HepG2 (cell line): ENCODE measurements around the gene TAF5. TPM values are rescaled to one million over a fixed set of nuclear protein-coding genes. Genes with fewer than 3 reads are reported as not detected.

ENCODE experiments used
- ETV6 ChIP-seq: sonication (generic); formaldehyde crosslinking; conservative IDR thresholded peaks from 2 replicates; pipeline ENCODE4 v1.4.0; 2020; ENCODE audit warnings: missing genetic modification reagents
- HES4 ChIP-seq: sonication (generic); formaldehyde crosslinking; IDR thresholded peaks from 2 replicates; pipeline ENCODE4 v1.9.0; 2021; ENCODE audit warnings: mild to moderate bottlenecking, missing genetic modification reagents, borderline replicate concordance
- KDM5B ChIP-seq: sonication (generic); formaldehyde crosslinking; IDR thresholded peaks from 2 replicates; pipeline ENCODE4 v1.4.0; 2020; ENCODE audit warnings: missing genetic modification reagents, mild to moderate bottlenecking, borderline replicate concordance
- MED8 ChIP-seq: sonication (generic); formaldehyde crosslinking; IDR thresholded peaks from 2 replicates; pipeline ENCODE4 v1.8.1; 2023; ENCODE audit warnings: mild to moderate bottlenecking, missing genetic modification reagents; ENCODE audit not compliant: insufficient replicate concordance
- NFKB2 ChIP-seq: sonication (generic); formaldehyde crosslinking; IDR thresholded peaks from 2 replicates; pipeline ENCODE4 v1.4.0; 2020; ENCODE audit warnings: missing genetic modification reagents, borderline replicate concordance
- NRL ChIP-seq: sonication (generic); formaldehyde crosslinking; IDR thresholded peaks from 2 replicates; pipeline ENCODE4 v1.5.0; 2020; ENCODE audit warnings: missing genetic modification reagents, mild to moderate bottlenecking, moderate library complexity, borderline replicate concordance
- ZBTB20 ChIP-seq: sonication (generic); formaldehyde crosslinking; IDR thresholded peaks from 2 replicates; pipeline ENCODE4 v1.8.1; 2023; ENCODE audit warnings: missing genetic modification reagents, low read depth, mild to moderate bottlenecking, borderline replicate concordance
- ZBTB38 ChIP-seq: sonication (generic); formaldehyde crosslinking; IDR thresholded peaks from 2 replicates; pipeline ENCODE4 v1.5.1; 2020; ENCODE audit warnings: mild to moderate bottlenecking, missing genetic modification reagents
- ZBTB42 ChIP-seq: sonication (generic); formaldehyde crosslinking; IDR thresholded peaks from 2 replicates; pipeline ENCODE4 v1.5.0; 2020; ENCODE audit warnings: mild to moderate bottlenecking, missing genetic modification reagents
- ZC3H13 ChIP-seq: sonication (generic); formaldehyde crosslinking; IDR thresholded peaks from 2 replicates; pipeline ENCODE4 v1.8.1; 2023; ENCODE audit warnings: mild to moderate bottlenecking, missing genetic modification reagents, moderate library complexity
- ZNF24 ChIP-seq: fragments of 450-650 bp; IDR thresholded peaks from 2 replicates; pipeline ENCODE4 v1.6.1; 2017; ENCODE audit warnings: antibody characterized with exemption, mild to moderate bottlenecking
- ZNF354B ChIP-seq: sonication (generic); formaldehyde crosslinking; IDR thresholded peaks from 2 replicates; pipeline ENCODE4 v1.8.0; 2022; ENCODE audit warnings: mild to moderate bottlenecking, missing genetic modification reagents
- ZNF468 ChIP-seq: sonication (generic); formaldehyde crosslinking; IDR thresholded peaks from 2 replicates; pipeline ENCODE4 v1.8.0; 2022; ENCODE audit warnings: mild to moderate bottlenecking, moderate library complexity, missing genetic modification reagents
- ZNF484 ChIP-seq: sonication (generic); formaldehyde crosslinking; IDR thresholded peaks from 2 replicates; pipeline ENCODE4 v1.5.1; 2020; ENCODE audit warnings: mild to moderate bottlenecking, low read depth, missing genetic modification reagents, borderline replicate concordance
- ZNF615 ChIP-seq: sonication (generic); formaldehyde crosslinking; IDR thresholded peaks from 2 replicates; pipeline ENCODE4 v1.5.0; 2020; ENCODE audit warnings: mild to moderate bottlenecking, missing genetic modification reagents, borderline replicate concordance
- ZNF720 ChIP-seq: sonication (generic); formaldehyde crosslinking; IDR thresholded peaks from 2 replicates; pipeline ENCODE4 v1.4.0; 2020; ENCODE audit warnings: missing genetic modification reagents
- polyA plus RNA-seq, 8 experiments: library from polyadenylated mRNA; depleted of rRNA in 3 of 8; stranded (reverse) in 7 of 8; unstranded in 1 of 8; fragments of >200 nt; fragmentation: Illumina TruSeq in 4 of 8; extraction: Trizol in 4 of 8; gene quantifications; 2 replicates each; pipeline versions ENCODE4 v1.2.1 to v1.2.3, GENCODE V29; 2011 to 2016; ENCODE audit warnings: low read depth in 4 of 8, missing spikeins in 1 of 8, mixed read lengths in 1 of 8; ENCODE audit not compliant: insufficient read depth in 1 of 8
- total RNA-seq, 5 experiments: library from RNA; depleted of rRNA; stranded (reverse); fragments of >200 nt; fragmentation: Illumina TruSeq; extraction: Trizol; gene quantifications; 2 replicates each; pipeline ENCODE4 v1.2.3, GENCODE V29; 2016; ENCODE audit warnings: low read depth in 1 of 5
- TF ChIP-seq, protein P1 (sequence below): sonication (generic); formaldehyde crosslinking; IDR thresholded peaks from 2 replicates; pipeline ENCODE4 v1.5.1; 2020; ENCODE audit warnings: mild to moderate bottlenecking, missing genetic modification reagents
- TF ChIP-seq, protein P2 (sequence below): fragments of 450-650 bp; IDR thresholded peaks from 2 replicates; pipeline ENCODE4 v1.6.1; 2017
- TF ChIP-seq, protein P3 (sequence below): sonication (generic); formaldehyde crosslinking; IDR thresholded peaks from 2 replicates; pipeline ENCODE4 v1.5.0; 2020; ENCODE audit warnings: missing genetic modification reagents
- TF ChIP-seq, protein P4 (sequence below): sonication (generic); formaldehyde crosslinking; IDR thresholded peaks from 2 replicates; pipeline ENCODE4 v1.4.0; 2020; ENCODE audit warnings: mild to moderate bottlenecking, missing genetic modification reagents
- TF ChIP-seq, protein P5 (sequence below): sonication (generic); formaldehyde crosslinking; IDR thresholded peaks from 2 replicates; pipeline ENCODE4 v1.8.0; 2022; ENCODE audit warnings: missing genetic modification reagents, mild to moderate bottlenecking, borderline replicate concordance

The TAF5 gene
- total and polyA plus RNA-seq, 2 of the 13 experiments (the other 11 are each of a cell fraction or from before 2014, with no cell fraction given), result 3.8 to 8.7 TPM

DNA sequence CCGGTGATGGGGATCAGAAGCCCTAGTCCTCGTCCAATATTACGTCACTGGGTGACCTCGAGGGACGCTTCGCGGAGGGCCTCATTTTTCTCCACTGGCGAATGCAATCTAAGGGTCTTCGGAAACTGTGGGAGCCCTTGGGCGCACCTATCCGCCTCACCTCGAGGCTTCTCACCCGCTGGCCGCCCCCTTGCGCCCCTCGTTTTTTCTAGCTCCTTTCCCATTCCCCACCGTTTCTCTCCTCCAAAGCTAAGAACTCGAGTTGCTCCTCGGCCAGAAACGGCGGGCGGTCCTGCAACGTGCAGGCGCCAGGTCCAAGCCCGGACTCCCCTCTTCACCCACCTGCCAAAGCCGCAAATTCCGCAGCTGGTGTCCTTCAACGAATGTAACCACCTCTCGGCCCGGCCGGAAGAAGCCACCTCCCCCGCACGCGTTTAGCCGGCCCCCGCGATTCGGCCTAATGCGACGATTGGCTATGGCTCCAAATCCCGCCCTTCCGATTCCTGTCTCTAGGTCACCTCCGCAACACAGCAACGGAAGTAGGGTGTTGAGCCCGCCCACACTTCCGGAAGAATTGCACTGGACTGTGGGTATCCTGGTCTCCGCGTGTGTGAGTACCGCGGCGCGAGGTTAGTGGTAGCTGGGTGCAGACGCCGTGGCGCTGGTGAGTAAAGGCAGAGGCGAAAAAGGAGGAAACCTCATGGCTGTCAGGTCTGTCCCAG lies 28.5 kb downstream of the TAF5 start, which contains the start of the genes ATP5MK and PDCD11 (continued):
- TF ChIP-seq ZNF484 (CRISPR knock-in tag) (no peak), ZBTB42 (CRISPR knock-in tag) (no peak), ETV6 (no peak), ZNF468 (CRISPR knock-in tag) (no peak), ZBTB38 (peak; percentile 40; the same call in 1 of the 2 replicates), ZC3H13 (CRISPR knock-in tag) (peak; percentile 58; the same call in 1 of the 2 replicates), KDM5B (CRISPR knock-in tag) (peak; percentile 57; the same call in 1 of the 2 replicates), NRL (CRISPR knock-in tag) (peak; percentile 93), ZBTB20 (no peak; the same call in 1 of the 2 replicates), NFKB2 (CRISPR knock-in tag) (peak; percentile 78; the same call in 1 of the 2 replicates), MED8 (peak; percentile 11), ZNF24 (no peak), ZNF354B (CRISPR knock-in tag) (no peak; the same call in 1 of the 2 replicates), ZNF720 (CRISPR knock-in tag) (no peak), HES4 (CRISPR knock-in tag) (no peak), ZNF615 (CRISPR knock-in tag) (0 out of 2 replicates have a peak, but pooled peaks have one; percentile 31)
- TF ChIP-seq, protein P1, sequence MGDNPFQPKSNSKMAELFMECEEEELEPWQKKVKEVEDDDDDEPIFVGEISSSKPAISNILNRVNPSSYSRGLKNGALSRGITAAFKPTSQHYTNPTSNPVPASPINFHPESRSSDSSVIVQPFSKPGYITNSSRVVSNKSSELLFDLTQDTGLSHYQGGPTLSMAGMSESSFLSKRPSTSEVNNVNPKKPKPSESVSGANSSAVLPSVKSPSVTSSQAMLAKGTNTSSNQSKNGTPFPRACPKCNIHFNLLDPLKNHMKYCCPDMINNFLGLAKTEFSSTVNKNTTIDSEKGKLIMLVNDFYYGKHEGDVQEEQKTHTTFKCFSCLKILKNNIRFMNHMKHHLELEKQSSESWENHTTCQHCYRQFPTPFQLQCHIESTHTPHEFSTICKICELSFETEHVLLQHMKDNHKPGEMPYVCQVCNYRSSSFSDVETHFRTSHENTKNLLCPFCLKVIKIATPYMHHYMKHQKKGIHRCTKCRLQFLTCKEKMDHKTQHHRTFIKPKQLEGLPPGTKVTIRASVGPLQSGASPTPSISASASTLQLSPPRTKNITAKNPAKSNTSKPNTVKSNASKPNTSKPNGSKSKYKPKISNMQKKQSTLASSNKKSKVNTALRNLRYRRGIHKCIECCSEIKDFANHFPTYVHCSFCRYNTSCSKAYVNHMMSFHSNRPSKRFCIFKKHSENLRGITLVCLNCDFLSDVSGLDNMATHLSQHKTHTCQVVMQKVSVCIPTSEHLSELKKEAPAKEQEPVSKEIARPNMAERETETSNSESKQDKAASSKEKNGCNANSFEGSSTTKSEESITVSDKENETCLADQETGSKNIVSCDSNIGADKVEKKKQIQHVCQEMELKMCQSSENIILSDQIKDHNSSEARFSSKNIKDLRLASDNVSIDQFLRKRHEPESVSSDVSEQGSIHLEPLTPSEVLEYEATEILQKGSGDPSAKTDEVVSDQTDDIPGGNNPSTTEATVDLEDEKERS (CRISPR knock-in tag), result no peak
- TF ChIP-seq, protein P2, sequence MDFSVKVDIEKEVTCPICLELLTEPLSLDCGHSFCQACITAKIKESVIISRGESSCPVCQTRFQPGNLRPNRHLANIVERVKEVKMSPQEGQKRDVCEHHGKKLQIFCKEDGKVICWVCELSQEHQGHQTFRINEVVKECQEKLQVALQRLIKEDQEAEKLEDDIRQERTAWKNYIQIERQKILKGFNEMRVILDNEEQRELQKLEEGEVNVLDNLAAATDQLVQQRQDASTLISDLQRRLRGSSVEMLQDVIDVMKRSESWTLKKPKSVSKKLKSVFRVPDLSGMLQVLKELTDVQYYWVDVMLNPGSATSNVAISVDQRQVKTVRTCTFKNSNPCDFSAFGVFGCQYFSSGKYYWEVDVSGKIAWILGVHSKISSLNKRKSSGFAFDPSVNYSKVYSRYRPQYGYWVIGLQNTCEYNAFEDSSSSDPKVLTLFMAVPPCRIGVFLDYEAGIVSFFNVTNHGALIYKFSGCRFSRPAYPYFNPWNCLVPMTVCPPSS, result no peak
- TF ChIP-seq, protein P3, sequence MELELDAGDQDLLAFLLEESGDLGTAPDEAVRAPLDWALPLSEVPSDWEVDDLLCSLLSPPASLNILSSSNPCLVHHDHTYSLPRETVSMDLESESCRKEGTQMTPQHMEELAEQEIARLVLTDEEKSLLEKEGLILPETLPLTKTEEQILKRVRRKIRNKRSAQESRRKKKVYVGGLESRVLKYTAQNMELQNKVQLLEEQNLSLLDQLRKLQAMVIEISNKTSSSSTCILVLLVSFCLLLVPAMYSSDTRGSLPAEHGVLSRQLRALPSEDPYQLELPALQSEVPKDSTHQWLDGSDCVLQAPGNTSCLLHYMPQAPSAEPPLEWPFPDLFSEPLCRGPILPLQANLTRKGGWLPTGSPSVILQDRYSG (CRISPR knock-in tag), result no peak
- TF ChIP-seq, protein P4, sequence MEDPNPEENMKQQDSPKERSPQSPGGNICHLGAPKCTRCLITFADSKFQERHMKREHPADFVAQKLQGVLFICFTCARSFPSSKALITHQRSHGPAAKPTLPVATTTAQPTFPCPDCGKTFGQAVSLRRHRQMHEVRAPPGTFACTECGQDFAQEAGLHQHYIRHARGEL (CRISPR knock-in tag), result no peak
- TF ChIP-seq, protein P5, sequence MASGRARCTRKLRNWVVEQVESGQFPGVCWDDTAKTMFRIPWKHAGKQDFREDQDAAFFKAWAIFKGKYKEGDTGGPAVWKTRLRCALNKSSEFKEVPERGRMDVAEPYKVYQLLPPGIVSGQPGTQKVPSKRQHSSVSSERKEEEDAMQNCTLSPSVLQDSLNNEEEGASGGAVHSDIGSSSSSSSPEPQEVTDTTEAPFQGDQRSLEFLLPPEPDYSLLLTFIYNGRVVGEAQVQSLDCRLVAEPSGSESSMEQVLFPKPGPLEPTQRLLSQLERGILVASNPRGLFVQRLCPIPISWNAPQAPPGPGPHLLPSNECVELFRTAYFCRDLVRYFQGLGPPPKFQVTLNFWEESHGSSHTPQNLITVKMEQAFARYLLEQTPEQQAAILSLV (CRISPR knock-in tag), result no peak
